Aorta (tissue), 5 donors: ENCODE measurements around the gene PPP1R1C. TPM values are rescaled to one million over a fixed set of nuclear protein-coding genes. Genes with fewer than 3 reads are reported as not detected.
"Not testable (repeated sequence)": the region's sequence is repeated elsewhere in the genome, so short reads cannot be mapped to it uniquely, and the experiment has no call there.

Source experiments
- ATAC-seq: fragments of 200-7000 bp; cut with Tn5 transposase; one replicate; pipeline ENCODE4 v1.9.1; 2022; ENCODE audit warnings: moderate library complexity; ENCODE audit not compliant: low FRiP score
- DNase-seq, 2 donors: peaks; one replicate each; pipeline ENCODE4 v3.0.0-alpha.2; 2020
- H3K27ac ChIP-seq, 2 donors: one replicate each; pipeline ENCODE4 v1.5.1; 2013; ENCODE audit warnings: low read length in 2 of 2, mild to moderate bottlenecking in 2 of 2, moderate library complexity in 2 of 2, control low read depth in 1 of 2, inconsistent platforms in 1 of 2, low read depth in 1 of 2
- H3K27me3 ChIP-seq, 2 donors: one replicate each; pipeline ENCODE4 v1.6.1; 2013; ENCODE audit warnings: control low read depth in 1 of 2, low read length in 1 of 2, mild to moderate bottlenecking in 1 of 2, moderate library complexity in 1 of 2; ENCODE audit not compliant: insufficient read depth in 2 of 2, control insufficient read depth in 1 of 2
- H3K36me3 ChIP-seq, 2 donors: one replicate each; pipeline ENCODE4 v1.6.1; 2013; ENCODE audit warnings: control low read depth in 1 of 2, low read length in 1 of 2, mild to moderate bottlenecking in 1 of 2; ENCODE audit not compliant: insufficient read depth in 2 of 2, control insufficient read depth in 1 of 2
- H3K4me1 ChIP-seq, 2 donors: one replicate each; pipeline ENCODE4 v1.6.1; 2013; ENCODE audit warnings: low read length in 2 of 2, control low read depth in 1 of 2, mild to moderate bottlenecking in 1 of 2, moderate library complexity in 1 of 2; ENCODE audit not compliant: insufficient read depth in 2 of 2, control insufficient read depth in 1 of 2
- H3K4me3 ChIP-seq, 2 donors: one replicate each; pipeline ENCODE4 v1.5.1; 2013; ENCODE audit warnings: low read length in 2 of 2, control low read depth in 1 of 2, mild to moderate bottlenecking in 1 of 2
- H3K9me3 ChIP-seq: one replicate; pipeline ENCODE4 v1.6.1; 2013; ENCODE audit warnings: mild to moderate bottlenecking, low read length; ENCODE audit not compliant: control insufficient read depth
- WGBS, 2 donors: extraction: QIAGEN DNeasy Blood & Tissue Kit; methylation state at CpG; one replicate each; pipeline ENCODE4 v1.1.7; 2013; 5-methylcytosine and 5-hydroxymethylcytosine counted together
- intact Hi-C, 2 donors: fragments of 100-400 bp; cut with DNase I; formaldehyde crosslinking; loops; one replicate each; pipeline versions ENCODE4 v1.14.2 to v1.15.0; 2022
- polyA plus RNA-seq, 2 donors: library from polyadenylated mRNA; stranded (reverse); fragments of 200-250 nt; gene quantifications; one replicate each; pipeline ENCODE4 v1.2.3, GENCODE V29; 2013
- total RNA-seq, 2 donors: library from RNA; stranded (reverse); fragmentation: NEBNext Ultra II Directional; extraction: Animal tissue kit (Norgen Biotek cat#: 25700); gene quantifications; one replicate each; pipeline ENCODE4 v1.2.1, GENCODE V29; 2021
- donor health status: healthy with polysubstance abuse.
- donor health status: Bipolar disorder and iron deficiency.
- donor health status: DM: no; HTN: no; CAD: no.
- donor health status: DM: no; HTN: no; CAD: no.
- donor health status: DM: yes; HTN: yes; CAD: no.

The PPP1R1C gene
- total and polyA plus RNA-seq, 4 donors: 0.54 to 1.6 (median 1.1) TPM

DNA sequence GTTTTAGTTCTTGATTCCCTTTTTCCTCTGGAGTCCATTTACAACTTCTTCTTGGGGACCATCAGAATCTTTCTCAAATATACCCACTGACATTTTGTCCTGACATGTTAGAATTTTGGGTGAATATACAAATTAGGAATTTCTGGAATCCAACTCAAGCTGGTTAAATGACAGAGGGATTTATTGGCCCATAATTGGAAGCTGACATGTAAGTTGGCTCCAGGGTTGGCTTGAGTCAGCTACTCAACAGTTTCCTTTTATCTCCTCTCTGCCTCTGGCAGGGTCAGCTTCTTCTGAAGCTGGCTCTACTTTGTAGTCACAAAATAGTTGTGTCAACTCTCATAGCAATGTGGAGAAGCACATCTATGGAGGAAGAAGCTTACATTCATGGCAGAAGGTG is 36.6 kb upstream of the PPP1R1C start:
- intact Hi-C loops: no loop called here
- H3K36me3 ChIP-seq: no peaks in the 10 kb centered on the region
- peaks cover 2% of the 10 kb centered on the region for H3K9me3 ChIP-seq
- ATAC-seq: no peak
- H3K4me3 ChIP-seq: no peak overlapping the region
- no peaks in the 10 kb centered on the region for H3K27me3 ChIP-seq
- H3K4me1 ChIP-seq: no peaks in the 10 kb centered on the region
- no peak for DNase-seq
- H3K27ac ChIP-seq: no peak overlapping the region

DNA sequence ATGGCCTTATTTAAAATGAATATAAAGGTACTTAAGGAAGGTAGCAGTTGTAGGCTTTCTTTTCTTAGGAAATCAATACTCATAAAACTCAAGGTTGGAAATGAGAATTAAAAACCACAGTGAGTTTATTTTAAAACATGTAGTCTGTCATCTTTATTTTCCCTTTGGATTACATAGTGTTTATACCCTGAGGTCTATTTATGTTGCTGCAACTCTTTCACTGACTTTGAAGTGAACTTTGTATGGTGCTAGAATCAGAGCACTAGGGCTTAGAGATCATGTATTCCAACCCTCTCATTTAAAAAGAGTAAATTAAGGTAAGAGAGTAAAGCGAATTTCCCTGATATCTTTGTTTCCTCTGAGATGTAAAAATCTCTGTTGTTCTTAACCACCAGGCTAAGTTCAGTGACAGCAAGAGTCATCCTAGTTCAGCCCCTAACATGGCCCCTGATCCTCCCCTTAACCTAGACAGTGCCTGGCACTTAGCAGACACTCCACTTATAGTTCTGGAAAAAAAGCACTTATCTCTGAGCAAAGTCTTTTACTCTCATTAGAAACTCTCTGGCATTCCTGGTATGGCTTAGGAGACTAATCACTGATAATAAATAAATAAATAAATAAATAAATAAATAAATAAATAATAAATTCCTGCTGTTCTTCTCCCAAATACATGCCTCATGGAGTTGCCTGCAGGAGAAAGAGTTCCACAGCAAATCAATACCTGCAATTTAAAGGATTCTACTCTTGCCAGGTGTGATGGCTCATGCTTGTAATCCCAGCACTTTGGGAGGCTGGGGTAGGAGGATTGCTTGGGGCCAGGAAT is 33.0 kb upstream of the PPP1R1C start:
- no peak overlapping the region for H3K4me3 ChIP-seq
- H3K4me1 ChIP-seq: no peaks in the 10 kb centered on the region
- intact Hi-C loops: loop anchor here (5.0 to 10.0 kb wide), 3 partner anchors 112 to 205 kb away; no protein-coding TSS in a partner anchor
- ATAC-seq (no peak), DNase-seq (no peak)
- no peaks in the 10 kb centered on the region for H3K36me3 ChIP-seq
- H3K27me3 ChIP-seq: no peaks in the 10 kb centered on the region
- H3K9me3 ChIP-seq: no peaks in the 10 kb centered on the region
- 92 to 97% methylated on average over 1 of the region's 1 CpG for WGBS, 2 donors
- H3K27ac ChIP-seq: no peak overlapping the region

DNA sequence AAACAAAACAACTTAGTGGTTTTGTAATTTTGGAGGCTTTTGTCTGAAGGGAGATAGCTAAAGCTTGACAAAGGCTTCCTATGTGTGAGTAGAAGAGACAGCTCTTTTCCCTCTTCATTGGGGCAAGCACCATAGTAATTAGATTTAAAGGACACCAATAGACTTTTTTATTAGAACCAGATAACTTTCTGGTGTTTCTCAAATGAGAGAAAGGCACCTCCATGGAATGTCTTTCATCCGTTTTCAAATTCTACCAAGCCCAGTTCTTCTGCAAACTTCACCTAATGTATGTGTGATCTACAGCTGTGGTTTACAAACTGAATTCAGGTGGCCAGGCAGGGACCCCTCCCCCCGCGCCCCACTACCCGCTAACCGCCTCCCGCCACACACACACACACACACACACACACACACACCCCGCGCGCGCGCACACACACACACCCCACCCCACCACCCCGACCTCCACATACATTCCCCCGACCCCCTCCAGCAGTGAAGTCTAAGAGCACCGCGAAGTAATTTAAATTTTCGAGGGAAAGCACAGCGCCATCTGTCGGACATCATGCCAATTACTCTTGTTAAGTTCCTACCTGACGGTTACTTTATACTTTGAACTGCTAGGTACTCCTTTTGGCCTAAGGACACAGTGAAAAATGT is 31.6 kb upstream of the PPP1R1C start:
- intact Hi-C loops: loop anchor here (2.0 to 10.0 kb wide), 4 partner anchors 111 to 211 kb away; no protein-coding TSS in a partner anchor

DNA sequence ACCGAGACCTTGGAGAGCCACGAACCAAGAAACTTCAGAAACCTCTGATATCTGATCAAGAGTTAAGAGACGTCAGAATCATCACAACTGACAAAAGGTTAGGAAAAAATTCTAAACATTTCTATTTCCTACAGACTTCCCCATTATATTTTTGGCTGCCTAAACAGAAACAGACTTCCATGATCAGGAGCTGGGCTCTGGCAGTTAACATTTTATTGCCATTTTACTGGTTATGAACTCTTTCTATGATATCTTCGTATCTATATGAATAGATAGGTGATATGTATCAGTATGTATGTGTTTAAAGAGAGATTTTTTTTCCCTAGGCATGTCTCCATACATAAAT is 31.1 kb upstream of the PPP1R1C start:
- DNase-seq: no peak
- Histone ChIP-seq H3K4me3 (peak overlapping the region in 1 of 2 donors; percentile 29), H3K27ac (no peak overlapping the region), H3K4me1 (no peaks in the 10 kb centered on the region), H3K9me3 (no peaks in the 10 kb centered on the region), H3K36me3 (no peaks in the 10 kb centered on the region), H3K27me3 (no peaks in the 10 kb centered on the region)
- intact Hi-C loops: loop anchor here (2.0 to 10.0 kb wide), 4 partner anchors 110 to 212 kb away; no protein-coding TSS in a partner anchor
- WGBS, 2 donors: 20 to 21% methylated on average over 4 of the region's 4 CpGs
- no peak for ATAC-seq

More for the DNA sequence above, 31.6 kb upstream of the PPP1R1C start:
- H3K27me3 ChIP-seq: no peaks in the 10 kb centered on the region
- H3K4me1 ChIP-seq: no peaks in the 10 kb centered on the region
- H3K9me3 ChIP-seq: no peaks in the 10 kb centered on the region
- H3K4me3 ChIP-seq: peak overlapping the region; percentile 16 to 29
- peak; percentile 58 to 76 for DNase-seq
- H3K36me3 ChIP-seq: no peaks in the 10 kb centered on the region
- no peak overlapping the region for H3K27ac ChIP-seq
- peak; percentile 75 for ATAC-seq
- WGBS, 2 donors: 1 to 2% methylated on average over 14 to 19 of the region's 19 CpGs

DNA sequence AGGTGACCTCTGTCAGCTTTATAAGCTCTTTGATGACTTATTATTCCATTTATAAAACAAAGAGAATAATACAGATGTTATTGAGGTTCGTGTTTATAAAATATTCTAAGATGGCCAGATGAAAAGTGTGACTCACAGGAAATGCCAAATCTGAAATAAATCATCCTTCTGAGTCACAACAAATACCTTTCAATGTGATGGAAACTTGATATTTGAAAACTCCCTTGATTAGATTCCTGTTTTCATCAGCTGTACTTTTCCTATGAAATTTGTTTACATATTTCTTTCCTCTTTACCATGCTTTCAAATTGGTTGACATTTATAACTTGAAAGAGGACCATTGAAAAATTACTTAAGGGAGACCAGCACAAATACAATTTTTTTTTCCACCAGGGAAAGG is 30.6 kb upstream of the PPP1R1C start:
- intact Hi-C loops: loop anchor here (2.0 to 10.0 kb wide), 3 partner anchors 110 to 212 kb away; no protein-coding TSS in a partner anchor
- 5 to 17% methylated on average over 1 of the region's 1 CpG for WGBS, 2 donors

DNA sequence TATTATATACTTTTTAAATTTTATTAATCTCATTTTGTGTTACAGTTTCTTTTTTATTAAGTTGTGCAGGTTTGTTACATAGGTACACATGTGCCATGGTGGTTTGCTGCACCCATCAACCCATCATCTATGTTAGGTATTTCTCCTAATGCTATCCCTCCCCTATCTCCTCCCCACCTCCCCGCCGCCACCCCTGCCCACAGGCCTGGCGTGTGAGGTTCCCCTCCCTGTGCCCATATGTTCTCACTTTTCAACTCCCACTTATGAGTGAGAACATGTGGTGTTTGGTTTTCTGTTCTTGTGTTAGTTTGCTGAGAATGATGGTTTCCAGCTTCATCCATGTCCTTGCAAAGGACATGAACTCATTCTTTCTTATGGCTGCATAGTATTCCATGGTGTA is 29.8 kb upstream of the PPP1R1C start:
- WGBS, 2 donors: 95 to 97% methylated on average over 3 of the region's 3 CpGs

More for the DNA sequence above, 30.6 kb upstream of the PPP1R1C start:
- Histone ChIP-seq H3K27me3 (no peaks in the 10 kb centered on the region), H3K4me3 (no peak overlapping the region), H3K4me1 (no peaks in the 10 kb centered on the region), H3K27ac (no peak overlapping the region), H3K36me3 (no peaks in the 10 kb centered on the region), H3K9me3 (no peaks in the 10 kb centered on the region)
- no peak for ATAC-seq
- DNase-seq: no peak

DNA sequence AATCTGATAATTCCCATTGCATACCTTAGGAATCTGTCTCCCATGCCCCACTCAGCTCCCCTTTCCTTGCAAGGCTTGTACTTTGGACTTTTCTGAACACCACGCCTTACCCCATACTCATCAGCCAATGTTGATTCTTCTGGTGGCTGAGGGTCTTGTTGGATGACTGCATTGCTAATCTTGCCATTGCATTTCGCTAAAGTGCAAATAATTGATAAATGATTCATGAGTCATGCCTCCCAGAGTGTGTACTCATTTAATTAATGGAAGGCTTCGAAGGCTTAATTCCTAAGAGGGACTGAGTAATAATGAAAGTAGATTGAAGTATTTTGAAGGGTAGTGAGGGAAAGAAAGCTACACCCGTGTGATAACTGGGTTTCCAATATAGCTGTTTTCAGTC is 28.0 kb upstream of the PPP1R1C start:
- WGBS, 2 donors: 83 to 84% methylated on average over 4 of the region's 4 CpGs
- H3K4me3 ChIP-seq: no peak overlapping the region
- ATAC-seq: no peak

More for the DNA sequence above, 29.8 kb upstream of the PPP1R1C start:
- H3K4me3 ChIP-seq, H3K27ac ChIP-seq, H3K9me3 ChIP-seq, ATAC-seq, H3K36me3 ChIP-seq, H3K4me1 ChIP-seq, DNase-seq, H3K27me3 ChIP-seq: not testable (repeated sequence)
- intact Hi-C loops: loop anchor here (2.0 to 10.0 kb wide), 3 partner anchors 109 to 213 kb away; no protein-coding TSS in a partner anchor

DNA sequence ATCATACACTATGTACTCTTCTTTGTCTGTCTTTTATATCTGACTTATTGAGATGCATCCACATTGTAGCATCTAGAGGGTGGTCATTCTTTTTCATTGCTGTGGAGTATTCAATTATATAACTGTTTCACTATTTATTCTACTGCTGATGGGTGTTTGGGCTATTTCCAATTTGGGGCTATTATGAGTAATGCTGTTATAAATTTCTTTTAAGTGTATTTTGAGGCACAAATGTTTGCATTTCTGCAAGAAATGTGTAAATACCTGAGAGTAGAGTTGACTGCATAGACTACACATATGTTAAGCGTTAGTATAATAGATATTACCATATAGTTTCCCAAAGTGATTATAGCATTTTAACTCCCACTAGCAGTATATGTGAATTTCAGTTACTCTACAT is 26.9 kb upstream of the PPP1R1C start:
- ATAC-seq (no peak), DNase-seq (no peak)
- H3K27me3 ChIP-seq: no peaks in the 10 kb centered on the region
- H3K36me3 ChIP-seq: no peaks in the 10 kb centered on the region
- H3K9me3 ChIP-seq: no peaks in the 10 kb centered on the region
- H3K4me1 ChIP-seq: no peaks in the 10 kb centered on the region
- 90 to 92% methylated on average over 1 of the region's 1 CpG for WGBS, 2 donors
- no peak overlapping the region for H3K27ac ChIP-seq
- intact Hi-C loops: loop anchor here (10.0 kb wide), 2 partner anchors 106 to 116 kb away; no protein-coding TSS in a partner anchor
- no peak overlapping the region for H3K4me3 ChIP-seq

More for the DNA sequence above, 28.0 kb upstream of the PPP1R1C start:
- intact Hi-C loops: loop anchor here (10.0 kb wide), 2 partner anchors 107 to 117 kb away; no protein-coding TSS in a partner anchor
- Histone ChIP-seq H3K36me3 (no peaks in the 10 kb centered on the region), H3K9me3 (no peaks in the 10 kb centered on the region), H3K4me1 (no peaks in the 10 kb centered on the region), H3K27ac (no peak overlapping the region), H3K27me3 (no peaks in the 10 kb centered on the region)
- no peak for DNase-seq
